Gastrocnemius medialis (tissue), 4 donors: Measurements from ENCODE around the gene C4orf36. TPM values are rescaled to one million over a fixed set of nuclear protein-coding genes. Genes with fewer than 3 reads are reported as not detected.

ENCODE experiments used
- ATAC-seq, 2 donors: fragments of 150-250 bp; one replicate each; pipeline ENCODE4 v1.9.1; 2016
- DNase-seq, 2 donors: peaks; one replicate each; pipeline ENCODE4 v3.0.0-alpha.2; 2019
- H3K27ac ChIP-seq, 4 donors: fragments of 200-600 bp; sonication (generic); 1 replicate in 1 of 4; 2 replicates in 3 of 4; pipeline ENCODE4 v1.5.1; 2016 to 2018; ENCODE audit warnings: mild to moderate bottlenecking in 2 of 4, moderate library complexity in 1 of 4
- H3K27me3 ChIP-seq, 3 donors: fragments of 200-600 bp; sonication (generic) in 2 of 3; 1 replicate in 1 of 3; 2 replicates in 2 of 3; pipeline versions ENCODE4 v1.5.1 to v1.6.0; 2016 to 2019; ENCODE audit warnings: mild to moderate bottlenecking in 1 of 3, moderate library complexity in 1 of 3
- H3K36me3 ChIP-seq, 2 donors: fragments of 200-600 bp; sonication (generic) in 1 of 2; one replicate each; pipeline ENCODE4 v1.5.1; 2017 to 2018
- H3K4me1 ChIP-seq, 2 donors: fragments of 200-600 bp; sonication (generic) in 1 of 2; one replicate each; pipeline ENCODE4 v1.5.1; 2016 to 2017; ENCODE audit warnings: mild to moderate bottlenecking in 2 of 2
- H3K4me3 ChIP-seq, 4 donors: fragments of 200-600 bp; sonication (generic) in 3 of 4; 1 replicate in 1 of 4; 2 replicates in 3 of 4; pipeline ENCODE4 v1.5.1; 2016 to 2019; ENCODE audit warnings: mild to moderate bottlenecking in 2 of 4
- H3K9me3 ChIP-seq, 3 donors: fragments of 200-600 bp; sonication (generic) in 2 of 3; 1 replicate in 1 of 3; 2 replicates in 2 of 3; pipeline ENCODE4 v1.5.1; 2016 to 2019
- POLR2A ChIP-seq, 2 donors: fragments of 450-650 bp; IDR thresholded peaks; one replicate each; pipeline ENCODE4 v1.6.1; 2017; ENCODE audit warnings: antibody characterized with exemption in 2 of 2, mild to moderate bottlenecking in 2 of 2, moderate library complexity in 2 of 2
- in situ Hi-C, 4 donors: fragments of 200-750 bp; cut with MboI; loops; one replicate each; pipeline versions ENCODE4 v1.15.0 to v1.8.0; 2017; ENCODE audit warnings: low sequenced_read_pairs in 4 of 4
- intact Hi-C: fragments of 100-400 bp; cut with DNase I; formaldehyde crosslinking; loops from one replicate; pipeline ENCODE4 v1.15.1; 2023; ENCODE audit warnings: low total_unique reads
- total RNA-seq, 4 donors: library from RNA; depleted of rRNA; stranded (reverse); fragments of >200 nt; gene quantifications; one replicate each; pipeline versions ENCODE4 v1.1.0 to v1.2.3, GENCODE V29; 2016
- TF ChIP-seq, protein P1 (sequence below), 5 experiments: fragments of 450-650 bp in 3 of 5; fragments of 200-600 bp in 2 of 5; sonication (generic) in 2 of 5; IDR thresholded peaks in 4 of 5; conservative IDR thresholded peaks in 1 of 5; 1 replicate in 4 of 5; 2 replicates in 1 of 5; pipeline ENCODE4 v1.5.1; 2016 to 2019; ENCODE audit warnings: antibody characterized with exemption in 5 of 5, mild to moderate bottlenecking in 3 of 5, moderate library complexity in 3 of 5

The C4orf36 gene, protein sequence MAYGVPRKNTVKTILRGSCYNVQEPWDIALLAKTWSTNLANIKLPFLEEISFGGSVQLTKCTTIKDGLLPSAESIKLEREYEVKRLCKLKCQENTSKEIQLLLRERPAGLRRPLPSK
- total RNA-seq = under 1 TPM in 1 of 4 donors, not detected in 3; 0.38 TPM

- intact Hi-C loops = loop anchor here (10.0 kb wide), 2 partner anchors 297 to 343 kb away; partner anchors contain the start of gene PTPN13
- peak; percentile 40 to 58 for ATAC-seq
- peak within 1 kb of the TSS in 3 of 4 donors; percentile 26 to 50 (median 36) for H3K27ac ChIP-seq
Measured at GRCh38 chr4:86891762-86892635, at the start of gene C4orf36. Gene C4orf36, minus strand, starts transcription at chr4:86892422. Its CDS starts 902 bp downstream, at chr4:86891520.

DNA sequence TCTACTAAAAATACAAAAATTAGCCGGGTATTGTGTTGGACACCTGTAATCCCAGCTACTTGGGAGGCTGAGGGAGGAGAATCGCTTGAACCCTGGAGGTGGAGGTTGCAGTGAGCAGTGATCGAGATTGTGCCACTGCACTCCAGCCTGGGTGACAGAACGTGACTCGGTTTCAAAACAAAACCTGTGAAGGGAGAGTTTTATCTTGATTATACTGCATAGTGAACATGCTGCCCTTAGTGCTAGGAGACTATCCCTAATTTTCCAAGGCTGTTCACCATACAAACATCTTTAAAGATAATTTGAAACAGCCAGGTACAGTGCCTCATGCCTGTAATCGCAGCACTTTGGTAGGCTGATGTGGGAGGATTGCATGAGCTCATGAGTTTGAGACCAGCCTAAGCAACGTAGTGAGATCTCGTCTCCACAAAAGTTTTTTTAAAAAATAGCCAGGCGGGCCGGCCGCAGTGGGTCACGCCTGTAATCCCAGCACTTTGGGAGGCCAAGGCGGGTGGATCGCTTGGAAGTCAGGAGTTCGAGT is 48.8 kb upstream of the C4orf36 start:
- peak overlapping the region in 1 of 4 donors; percentile 94 for H3K27ac ChIP-seq
- H3K4me1 ChIP-seq = peaks cover 64% of the 10 kb centered on the region in 2 donors
- intact Hi-C loops = no loop called here

More at GRCh38 chr4:86891762-86892635, at the start of gene C4orf36:
- no peak for TF ChIP-seq POLR2A (IDR thresholded peaks at IDR 0.05)
- TF ChIP-seq, protein P1, sequence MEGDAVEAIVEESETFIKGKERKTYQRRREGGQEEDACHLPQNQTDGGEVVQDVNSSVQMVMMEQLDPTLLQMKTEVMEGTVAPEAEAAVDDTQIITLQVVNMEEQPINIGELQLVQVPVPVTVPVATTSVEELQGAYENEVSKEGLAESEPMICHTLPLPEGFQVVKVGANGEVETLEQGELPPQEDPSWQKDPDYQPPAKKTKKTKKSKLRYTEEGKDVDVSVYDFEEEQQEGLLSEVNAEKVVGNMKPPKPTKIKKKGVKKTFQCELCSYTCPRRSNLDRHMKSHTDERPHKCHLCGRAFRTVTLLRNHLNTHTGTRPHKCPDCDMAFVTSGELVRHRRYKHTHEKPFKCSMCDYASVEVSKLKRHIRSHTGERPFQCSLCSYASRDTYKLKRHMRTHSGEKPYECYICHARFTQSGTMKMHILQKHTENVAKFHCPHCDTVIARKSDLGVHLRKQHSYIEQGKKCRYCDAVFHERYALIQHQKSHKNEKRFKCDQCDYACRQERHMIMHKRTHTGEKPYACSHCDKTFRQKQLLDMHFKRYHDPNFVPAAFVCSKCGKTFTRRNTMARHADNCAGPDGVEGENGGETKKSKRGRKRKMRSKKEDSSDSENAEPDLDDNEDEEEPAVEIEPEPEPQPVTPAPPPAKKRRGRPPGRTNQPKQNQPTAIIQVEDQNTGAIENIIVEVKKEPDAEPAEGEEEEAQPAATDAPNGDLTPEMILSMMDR (IDR thresholded peaks at IDR 0.05 in 4 of 5, conservative IDR thresholded peaks at IDR 0.05 in 1 of 5) = no peak
- no peaks in the 10 kb centered on the region for H3K27me3 ChIP-seq
- H3K4me3 ChIP-seq = peak within 1 kb of the TSS; percentile 71 to 92 (median 84)
- peaks cover 7 to 8% of the 10 kb centered on the region in 2 donors for H3K4me1 ChIP-seq
- in situ Hi-C loops = no loop called here
- H3K9me3 ChIP-seq = no peaks in the 10 kb centered on the region
- peak; percentile 15 to 30 for DNase-seq
- H3K36me3 ChIP-seq = no peaks in the 10 kb centered on the region

DNA sequence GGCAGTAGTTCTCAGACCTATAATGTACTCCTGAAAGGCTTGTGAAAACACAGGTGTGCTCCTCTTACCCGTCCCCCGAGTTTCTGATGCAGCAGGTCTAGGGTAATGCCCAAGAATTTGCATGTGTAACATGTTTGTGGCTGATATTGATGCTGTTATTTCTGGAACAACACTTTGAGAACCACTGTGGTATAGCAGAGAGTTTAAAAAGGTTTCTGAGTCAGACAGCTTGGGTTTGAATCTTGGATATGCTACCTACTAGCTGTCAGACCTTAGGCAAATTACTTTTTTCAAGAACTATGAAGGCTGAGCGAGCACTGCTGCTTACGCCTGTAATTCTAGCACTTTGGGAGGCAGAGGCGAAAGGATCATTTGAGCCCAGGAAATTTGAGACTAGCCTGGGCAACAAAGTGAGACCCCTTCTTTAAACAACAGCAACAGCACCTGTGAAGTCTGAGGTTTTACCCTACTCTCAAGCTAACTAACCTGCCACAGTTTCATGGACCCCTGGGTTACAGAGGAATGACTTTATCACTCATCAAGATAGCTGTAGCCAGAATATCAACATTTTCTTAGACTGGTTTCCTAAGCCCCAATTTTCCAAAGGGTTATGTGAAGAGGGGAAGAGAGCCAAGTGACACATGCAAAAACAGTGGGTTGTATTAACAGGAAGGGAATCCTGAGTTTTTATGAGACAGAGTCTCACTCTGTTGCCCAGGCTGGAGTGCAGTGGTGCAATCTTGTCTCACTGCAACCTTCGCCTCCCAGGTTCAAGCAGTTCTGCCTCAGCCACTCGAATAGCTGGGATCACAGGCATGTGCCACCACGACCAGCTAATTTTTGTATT is 47.7 kb upstream of the C4orf36 start:
- Histone ChIP-seq H3K36me3 (no peaks in the 10 kb centered on the region), H3K27ac (peak overlapping the region; percentile 56 to 99 (median 82)), H3K4me1 (peaks cover 58 to 59% of the 10 kb centered on the region in 2 donors), H3K4me3 (peak overlapping the region in 2 of 4 donors; percentile 13), H3K9me3 (no peaks in the 10 kb centered on the region), H3K27me3 (no peaks in the 10 kb centered on the region)
- peak in 1 of 2 donors; percentile 35 for ATAC-seq
- in situ Hi-C loops (loop anchor here (5.0 to 10.0 kb wide), 3 partner anchors 62 to 67 kb away; no protein-coding TSS in a partner anchor), intact Hi-C loops (loop anchor here (5.0 kb wide), 2 partner anchors 1342 to 1582 kb away; partner anchors contain the start of genes PPM1K and PYURF)
- no peak for DNase-seq
- no peak for TF ChIP-seq POLR2A (IDR thresholded peaks at IDR 0.05)
- TF ChIP-seq, protein P1 (IDR thresholded peaks at IDR 0.05 in 4 of 5, conservative IDR thresholded peaks at IDR 0.05 in 1 of 5) = no peak

More for the DNA sequence above, 48.8 kb upstream of the C4orf36 start:
- no peaks in the 10 kb centered on the region for H3K27me3 ChIP-seq
- no peaks in the 10 kb centered on the region for H3K9me3 ChIP-seq
- TF ChIP-seq, protein P1 (IDR thresholded peaks at IDR 0.05 in 4 of 5, conservative IDR thresholded peaks at IDR 0.05 in 1 of 5) = no peak
- no peak for TF ChIP-seq POLR2A (IDR thresholded peaks at IDR 0.05)
- H3K4me3 ChIP-seq = no peak overlapping the region
- ATAC-seq (no peak), DNase-seq (no peak)
- H3K36me3 ChIP-seq = no peaks in the 10 kb centered on the region
- in situ Hi-C loops = loop anchor here in 1 of 4 donors (5.0 kb wide), 1 partner anchor 61 kb away; no protein-coding TSS in a partner anchor
